Stimulated activated CD4-positive, alpha-beta T cell treated with anti-CD3 and anti-CD28 coated beads, Interleukin-4, amount 100 ng/mL, for 1 hour (primary cell): ENCODE data around the gene SPTSSB.

Experiments
- DNase-seq: peaks from one replicate; pipeline ENCODE4 v3.0.0-alpha.2; 2020

Gene SPTSSB

DNA sequence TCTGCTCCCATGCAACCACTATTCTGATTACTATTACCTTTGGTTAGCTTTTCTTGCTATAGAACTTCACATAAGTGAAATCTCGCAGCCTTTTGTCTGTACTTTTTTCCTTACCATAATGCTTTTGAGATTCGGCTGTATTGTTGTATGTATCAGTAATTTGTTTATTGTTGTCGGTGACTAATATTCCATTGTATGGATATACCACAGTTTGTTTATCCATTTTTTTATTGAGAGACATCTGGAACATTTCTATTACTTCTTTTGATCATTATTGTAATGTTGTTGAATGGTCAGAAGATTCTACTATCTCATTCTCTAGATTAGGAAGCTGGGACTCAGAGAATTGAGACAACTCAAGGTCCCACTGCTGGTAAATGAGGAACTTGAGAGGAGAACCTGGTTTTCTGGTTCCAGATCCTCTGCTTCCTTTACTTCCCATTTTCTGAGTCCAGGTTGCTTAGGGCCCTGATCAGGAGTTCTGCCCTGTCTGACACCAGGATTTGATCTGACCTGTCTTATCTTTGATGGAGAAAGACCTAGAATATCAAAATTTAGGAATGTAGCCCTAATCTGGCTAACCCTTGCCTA lies 18.2 kb upstream of the SPTSSB start:
- no peak for DNase-seq

DNA sequence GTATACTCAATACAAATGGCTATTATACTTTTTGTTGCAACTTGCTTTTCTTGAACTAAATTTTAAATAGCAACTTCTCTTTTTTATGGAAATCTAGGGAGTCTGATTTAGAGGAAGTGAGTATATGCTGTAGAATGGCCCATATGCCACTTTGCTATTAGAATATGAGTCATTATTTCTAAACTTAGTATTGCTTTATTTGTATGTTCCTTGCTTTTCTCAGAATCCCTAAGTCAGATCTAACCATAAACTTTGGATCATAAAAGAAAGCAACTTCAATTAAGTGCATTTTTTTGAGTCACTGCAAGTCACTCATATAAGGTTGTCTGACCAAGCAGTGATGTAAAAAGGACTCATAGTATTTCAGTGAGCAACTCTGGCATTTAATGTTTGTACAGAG lies 17.5 kb upstream of the SPTSSB start:
- no peak for DNase-seq

DNA sequence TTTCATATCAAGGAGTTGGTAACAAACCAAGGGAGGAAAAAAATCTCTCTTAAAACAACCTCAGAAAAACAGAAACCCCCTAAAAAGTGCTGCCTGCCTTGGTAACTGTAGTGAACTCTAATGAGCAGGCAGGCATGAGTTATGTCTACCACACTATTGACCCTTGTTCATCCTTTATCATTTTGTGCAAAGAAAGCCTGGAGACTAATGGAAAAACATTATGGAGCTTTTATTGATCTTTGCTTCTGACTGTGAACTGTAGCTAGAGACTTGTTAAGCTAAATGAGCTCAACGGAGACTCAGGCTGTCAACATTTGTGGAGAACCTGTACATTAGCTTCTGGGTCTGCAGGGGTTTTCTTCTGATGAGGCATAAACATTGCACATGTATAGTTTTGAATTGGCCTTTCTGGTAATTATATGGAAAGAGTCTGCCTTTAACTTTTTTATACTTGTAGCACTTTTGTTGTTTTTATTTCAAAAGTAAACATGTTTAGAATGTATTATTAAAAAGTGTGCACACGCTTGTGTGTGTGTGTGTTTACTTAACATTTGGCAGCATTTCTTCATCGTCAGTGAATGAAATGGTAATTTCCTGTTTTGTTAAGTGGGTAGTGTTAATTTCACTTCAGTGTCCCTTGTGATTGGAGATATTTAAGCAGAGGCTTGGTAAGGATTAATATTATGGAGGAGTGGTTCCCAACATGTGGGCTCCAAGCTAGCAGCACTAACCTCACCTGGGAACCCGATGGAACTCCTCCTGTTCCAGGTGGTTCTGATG lies 15.9 kb upstream of the SPTSSB start:
- DNase-seq: no peak

DNA sequence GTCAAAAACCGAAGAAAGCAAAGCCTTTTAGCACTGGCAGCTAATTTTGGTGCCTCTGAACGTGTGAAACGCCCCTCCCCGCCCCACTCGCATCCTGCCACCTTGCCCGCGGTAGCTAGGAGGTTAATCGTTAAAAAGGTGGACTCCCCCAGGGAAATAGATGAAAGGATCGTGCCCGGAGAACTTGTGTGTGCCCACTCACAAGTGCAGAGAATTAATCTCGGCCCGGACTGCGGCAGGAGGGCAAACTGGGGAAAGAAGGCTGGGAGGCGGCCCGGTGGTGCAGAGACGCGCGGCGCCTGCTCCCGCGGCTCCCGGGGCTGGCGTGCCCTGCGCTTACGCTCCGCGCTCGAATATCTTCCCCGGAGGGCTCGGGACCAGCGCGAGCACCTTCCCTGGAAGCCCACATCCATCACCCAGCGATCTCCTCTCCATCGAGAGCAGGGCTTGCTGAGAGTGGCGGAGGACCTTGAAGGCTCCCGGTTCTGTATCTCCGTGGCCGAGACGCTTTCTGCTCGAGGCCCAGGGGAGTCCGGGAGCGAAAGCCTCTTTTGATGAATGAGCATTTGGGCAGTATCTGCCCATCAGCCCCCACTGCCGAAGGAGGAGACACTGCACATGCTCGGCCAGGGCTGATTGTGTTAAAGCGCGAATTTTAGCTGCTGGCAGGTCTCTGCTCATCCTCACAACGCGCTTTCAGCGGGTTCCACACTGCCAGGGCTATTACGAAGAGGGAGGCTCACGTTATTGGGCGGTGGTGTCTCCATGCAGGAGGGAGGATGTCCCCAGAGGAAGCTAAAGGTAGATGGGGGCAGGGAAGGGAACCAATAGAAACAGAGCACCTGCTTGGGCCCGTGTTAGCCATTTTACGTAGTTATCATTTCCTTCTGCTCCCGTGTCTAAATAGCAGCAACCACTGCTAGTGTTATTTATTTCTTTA lies 1.3 kb upstream of the SPTSSB start:
- DNase-seq: peak; percentile 19

DNA sequence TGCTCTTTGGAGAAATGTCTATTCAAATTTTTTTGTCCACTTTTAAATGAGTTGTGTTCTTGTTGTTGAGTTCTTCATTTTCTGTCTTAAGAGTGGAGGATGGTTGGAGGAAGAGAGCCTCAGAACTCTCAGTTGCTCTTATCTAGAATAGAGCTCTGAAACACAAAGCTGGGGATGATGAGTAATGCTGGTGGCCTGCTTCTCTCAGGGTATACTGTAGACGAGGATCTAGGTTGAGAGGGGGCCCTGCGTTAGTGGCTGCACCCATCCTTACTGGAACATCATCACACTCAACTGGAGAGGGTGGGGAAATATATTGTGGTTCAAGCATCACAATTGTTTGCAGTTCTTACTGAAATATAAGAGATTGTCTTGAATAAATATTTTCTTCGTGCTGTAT lies 1.8 kb downstream of the SPTSSB start:
- no peak for DNase-seq

DNA sequence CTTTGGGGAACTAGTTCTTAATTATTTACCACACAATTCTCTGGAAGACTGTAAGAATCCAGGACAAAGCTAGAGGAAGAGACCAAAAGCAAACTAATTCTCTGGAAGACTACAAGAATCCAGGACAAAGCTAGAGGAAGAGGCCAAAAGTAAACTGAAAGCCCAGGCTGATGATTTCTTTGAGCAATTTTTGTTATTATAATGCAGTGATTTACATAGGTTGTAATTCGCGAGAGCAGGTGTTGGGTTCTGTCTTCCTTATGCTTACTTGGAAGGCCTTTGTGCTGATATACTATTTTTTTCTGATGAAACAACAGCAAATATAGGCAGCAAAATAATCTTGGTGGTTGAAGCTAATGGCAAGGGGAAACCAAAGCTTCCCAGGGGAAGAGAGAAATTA lies 5.2 kb downstream of the SPTSSB start:
- no peak for DNase-seq

DNA sequence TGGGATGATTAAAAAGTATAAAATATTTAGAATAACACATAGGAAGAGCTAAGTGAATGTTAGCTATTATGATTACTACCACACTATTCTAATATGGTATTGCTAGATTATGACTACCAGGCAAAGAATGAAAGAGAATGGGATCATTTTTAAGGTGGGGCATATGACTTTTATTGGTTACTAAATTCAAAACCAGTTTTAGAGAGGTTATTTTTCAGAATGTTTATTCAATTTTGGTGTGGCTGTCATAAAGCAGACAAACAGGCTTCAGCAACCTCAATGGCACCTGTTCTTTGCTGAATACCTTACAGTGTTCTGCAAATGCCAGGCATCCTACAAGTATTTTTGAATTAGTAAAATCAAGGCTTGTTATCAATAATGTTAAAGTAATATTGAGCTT lies 12.8 kb downstream of the SPTSSB start:
- no peak for DNase-seq

DNA sequence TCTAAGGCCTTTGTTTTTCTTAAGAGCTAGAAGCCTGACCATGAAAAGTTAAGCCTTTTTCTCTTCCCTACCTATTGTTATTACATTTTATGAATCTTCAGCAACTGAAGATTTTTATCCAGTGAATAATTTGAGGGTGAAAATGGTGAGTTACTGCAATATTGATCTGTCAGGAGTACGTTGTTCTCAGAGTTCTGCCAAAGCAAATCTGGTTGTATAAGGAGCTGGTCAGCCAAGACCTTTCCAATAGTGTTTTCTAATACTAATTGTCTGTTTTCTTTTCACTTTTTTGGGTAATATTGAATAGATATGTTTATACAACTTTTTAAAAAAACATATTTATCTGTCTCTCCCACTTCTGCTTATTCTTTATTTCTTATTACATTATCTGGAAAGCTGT lies 15.0 kb downstream of the SPTSSB start:
- no peak for DNase-seq

DNA sequence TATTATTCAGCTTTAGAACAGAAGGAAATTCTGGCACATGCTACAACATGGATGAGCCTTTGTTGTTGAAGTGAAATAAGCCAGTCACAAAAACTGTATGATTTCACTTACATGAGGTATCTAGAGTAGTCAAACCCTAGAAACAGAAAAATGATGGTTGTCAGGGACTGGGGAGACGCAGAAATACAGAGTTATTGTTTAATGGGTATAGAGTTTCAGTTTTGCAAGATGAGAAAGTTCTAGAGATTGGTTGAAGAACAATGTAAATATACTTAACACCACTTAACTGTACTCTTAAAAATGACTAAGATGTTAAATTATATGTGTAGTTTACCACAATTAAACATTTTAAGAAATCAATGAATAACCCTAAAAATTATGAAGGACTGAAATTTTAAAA lies 15.8 kb downstream of the SPTSSB start:
- no peak for DNase-seq

DNA sequence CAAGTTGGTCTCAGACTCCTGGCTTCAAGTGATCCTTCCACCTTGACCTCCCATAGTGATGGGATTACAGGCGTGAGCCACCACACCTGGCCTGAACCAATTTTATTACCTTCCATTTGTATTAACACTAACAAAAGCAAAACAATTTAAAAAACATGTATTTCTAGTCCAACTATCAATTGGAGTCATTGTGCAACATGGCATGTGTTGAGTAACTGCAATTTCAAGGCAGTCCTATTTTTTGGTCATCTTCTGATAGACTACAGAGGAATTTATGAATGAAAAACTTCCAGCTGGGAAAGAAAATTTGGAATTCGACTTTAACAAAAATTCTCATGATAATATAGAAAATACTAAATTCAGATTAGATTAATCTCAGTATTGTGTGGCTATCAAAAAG lies 16.8 kb downstream of the SPTSSB start:
- DNase-seq: no peak

DNA sequence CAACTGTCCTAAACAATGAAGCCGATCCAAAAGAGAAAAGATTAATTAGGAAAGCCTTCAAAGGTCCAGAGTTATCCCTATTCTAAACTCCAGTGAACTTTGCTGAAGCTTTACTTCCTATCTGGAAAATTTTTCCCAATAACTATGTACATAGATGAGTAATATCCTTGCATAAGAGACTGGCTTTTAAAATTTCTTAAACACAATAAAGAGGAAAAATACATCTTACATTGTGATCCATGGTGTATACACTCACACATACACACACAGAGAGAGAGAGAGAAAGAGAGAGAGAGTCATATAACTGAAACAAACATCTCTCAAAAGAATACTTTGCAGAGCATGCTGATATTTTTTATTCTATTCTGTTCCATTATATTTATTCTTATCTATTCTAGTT lies 20.0 kb downstream of the SPTSSB start:
- DNase-seq: no peak

DNA sequence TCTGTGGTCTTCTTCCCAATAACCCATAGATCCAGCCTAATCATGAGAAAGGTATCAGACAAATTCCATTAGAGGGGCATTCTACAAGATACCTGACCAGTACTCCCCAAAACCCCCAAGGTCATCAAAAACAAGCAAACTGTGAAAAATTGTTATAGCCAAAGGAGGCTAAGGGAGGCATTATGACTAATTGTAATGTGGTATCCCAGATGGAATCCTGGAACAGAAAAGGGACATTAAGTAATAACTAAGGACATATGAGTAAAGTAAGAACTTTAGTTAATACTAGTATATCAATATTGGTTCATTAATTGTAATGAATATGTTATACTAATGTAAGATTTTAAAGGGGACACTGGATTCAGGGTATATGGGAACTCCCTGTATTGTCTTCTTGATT lies 20.4 kb downstream of the SPTSSB start:
- no peak for DNase-seq

DNA sequence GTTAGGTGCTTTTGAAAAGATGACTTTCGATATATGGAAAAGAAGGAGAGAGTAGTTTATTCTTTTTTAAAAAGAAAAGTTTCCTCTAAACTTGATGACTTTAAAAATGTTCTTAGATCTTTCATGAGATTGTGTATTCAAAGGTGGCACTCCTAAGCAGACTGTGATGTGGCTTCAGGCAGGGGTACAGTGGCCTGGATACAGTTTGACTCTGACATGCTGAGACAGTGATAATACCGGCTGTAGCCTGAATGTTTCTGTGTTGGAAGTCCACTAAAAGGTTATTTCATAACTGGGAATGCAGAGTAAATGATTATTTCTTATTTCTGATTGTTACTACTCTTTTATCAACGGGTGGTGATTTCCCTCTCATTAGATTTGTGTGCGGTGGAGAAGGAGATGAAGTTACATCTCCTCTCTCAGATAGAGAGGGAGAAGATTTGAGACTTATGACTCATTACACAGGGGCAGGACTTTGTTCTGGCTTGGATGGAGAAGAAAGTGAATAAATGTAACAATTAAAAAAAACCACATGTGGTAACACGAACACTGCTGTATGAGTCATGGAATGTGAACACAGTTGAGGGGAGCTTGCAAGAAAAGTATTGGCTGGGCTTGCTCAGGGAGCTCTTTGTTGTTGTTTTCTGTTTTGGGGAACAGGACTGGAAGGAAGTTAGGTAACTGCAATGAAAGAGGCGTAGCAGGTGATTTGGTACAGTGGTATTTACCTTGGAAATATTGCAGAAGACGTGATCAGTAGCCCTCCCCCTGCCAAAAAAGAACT lies 21.6 kb downstream of the SPTSSB start:
- peak; percentile 2 for DNase-seq

DNA sequence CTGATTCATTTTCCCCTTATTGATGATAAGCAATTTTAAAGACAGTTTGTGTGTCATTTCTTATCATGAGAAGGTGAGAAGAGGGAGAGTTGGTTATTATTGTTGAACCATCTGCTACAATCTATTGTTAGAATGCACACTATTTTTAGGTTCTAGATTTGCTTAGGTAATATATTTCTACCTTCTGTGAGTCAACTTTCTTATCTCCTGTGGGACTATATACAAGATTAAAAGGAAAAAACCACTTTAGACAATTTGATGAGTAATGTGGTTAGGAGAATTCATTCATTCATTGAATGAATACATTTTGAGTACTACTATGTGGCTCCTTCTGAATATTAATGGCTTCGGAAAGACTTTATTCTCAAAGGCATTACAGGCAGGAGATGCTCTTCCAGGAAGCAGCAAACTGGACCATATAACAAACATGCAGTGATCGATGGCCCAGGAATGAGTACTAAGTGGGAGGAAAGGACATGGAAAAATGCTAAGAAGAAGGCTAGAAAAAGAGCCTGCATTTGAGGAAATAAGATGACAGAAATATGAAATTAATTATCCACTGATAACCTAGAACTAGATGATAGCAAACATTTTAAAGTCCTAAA lies 22.4 kb downstream of the SPTSSB start:
- no peak for DNase-seq

DNA sequence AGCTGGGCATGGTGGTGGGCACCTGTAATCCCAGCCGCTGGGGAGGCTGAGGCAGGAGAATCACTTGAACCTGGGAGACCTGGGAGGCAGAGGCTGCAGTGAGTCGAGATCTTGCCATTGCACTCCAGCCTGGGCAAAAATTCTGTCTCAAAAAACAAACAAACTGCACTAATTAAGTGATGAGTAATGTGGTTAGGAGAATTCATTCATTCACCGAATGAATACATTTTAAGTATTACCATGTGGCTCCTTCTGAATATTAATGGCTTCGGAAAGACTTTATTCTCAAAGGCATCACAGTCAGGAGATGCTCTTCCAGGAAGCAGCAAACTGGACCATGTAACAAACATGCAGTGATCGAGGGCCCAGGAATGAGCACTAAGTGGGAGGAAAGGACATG lies 23.6 kb downstream of the SPTSSB start:
- no peak for DNase-seq

DNA sequence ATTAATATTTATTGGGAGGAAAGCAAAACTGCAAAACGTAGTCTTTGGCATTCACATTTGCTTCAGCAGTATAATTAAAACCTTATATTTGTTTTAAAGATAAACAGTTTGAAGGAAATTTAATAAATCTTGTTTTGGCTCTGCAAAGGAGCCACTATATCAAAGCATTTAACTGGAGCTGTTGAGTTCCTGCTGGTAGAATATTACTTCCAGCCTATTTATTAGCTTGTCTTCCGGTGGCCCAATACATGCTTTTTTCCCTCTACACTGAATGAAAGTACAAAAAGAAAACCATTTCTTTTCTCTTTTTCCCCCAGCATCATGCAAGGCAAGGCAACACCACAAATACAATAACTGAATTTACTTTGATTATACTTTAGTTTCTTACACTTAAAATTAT lies 26.3 kb downstream of the SPTSSB start:
- no peak for DNase-seq

DNA sequence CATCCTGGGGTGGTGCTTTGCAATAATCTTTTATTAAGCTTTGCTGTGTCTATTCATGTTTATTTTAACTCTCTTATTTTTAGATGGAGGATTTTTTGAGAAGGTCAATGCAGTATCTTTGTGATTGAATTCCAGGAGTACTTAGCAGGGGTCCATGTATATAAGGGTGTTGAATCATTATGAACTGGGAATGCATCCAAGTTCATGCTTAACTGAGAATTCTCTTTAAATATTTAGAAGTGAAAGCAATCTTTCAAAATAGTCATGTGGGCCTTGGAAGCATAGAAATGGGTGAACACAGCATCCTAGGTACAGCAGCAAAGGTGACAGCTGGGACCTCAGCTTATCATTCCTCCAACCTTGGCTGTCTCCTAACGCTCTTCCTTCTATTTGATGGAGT lies 27.3 kb downstream of the SPTSSB start:
- no peak for DNase-seq

DNA sequence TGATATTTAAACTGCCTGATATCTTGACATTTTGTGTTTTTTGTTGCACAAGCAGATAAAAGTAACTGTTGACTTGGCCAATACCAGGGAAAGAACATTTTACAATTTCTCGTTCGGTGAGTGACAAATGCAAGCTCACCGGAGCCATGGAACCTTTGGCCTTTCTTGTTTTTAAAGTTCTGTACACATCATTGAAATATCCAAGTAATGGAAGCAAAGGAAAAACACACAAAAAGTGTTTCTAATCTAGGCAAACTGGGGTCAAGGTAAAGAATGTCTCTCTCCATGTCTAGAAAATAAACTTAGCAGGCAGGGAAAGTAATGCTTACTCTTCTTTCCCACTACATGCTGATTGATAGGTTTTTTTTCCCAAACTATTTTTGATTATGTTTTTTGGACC lies 27.8 kb downstream of the SPTSSB start:
- DNase-seq: no peak

DNA sequence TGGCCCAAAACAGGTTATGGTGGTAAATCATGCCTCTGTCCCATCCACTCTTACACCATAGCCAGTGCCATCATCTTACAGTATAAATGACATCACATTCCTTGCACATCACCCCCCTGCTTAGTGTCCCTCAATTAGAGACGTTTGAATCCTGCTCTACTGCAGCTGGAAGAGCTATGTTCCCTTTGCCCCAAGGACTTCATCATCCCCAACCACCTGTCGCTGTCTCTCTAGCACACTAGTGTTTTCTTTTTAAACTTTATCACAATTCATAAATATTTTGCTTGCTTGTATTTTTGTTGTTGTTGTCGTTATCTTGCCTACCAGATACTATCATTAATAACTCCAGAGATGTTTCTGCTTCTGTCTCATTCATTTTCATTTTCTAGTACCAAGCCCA lies 28.7 kb downstream of the SPTSSB start:
- DNase-seq: no peak

DNA sequence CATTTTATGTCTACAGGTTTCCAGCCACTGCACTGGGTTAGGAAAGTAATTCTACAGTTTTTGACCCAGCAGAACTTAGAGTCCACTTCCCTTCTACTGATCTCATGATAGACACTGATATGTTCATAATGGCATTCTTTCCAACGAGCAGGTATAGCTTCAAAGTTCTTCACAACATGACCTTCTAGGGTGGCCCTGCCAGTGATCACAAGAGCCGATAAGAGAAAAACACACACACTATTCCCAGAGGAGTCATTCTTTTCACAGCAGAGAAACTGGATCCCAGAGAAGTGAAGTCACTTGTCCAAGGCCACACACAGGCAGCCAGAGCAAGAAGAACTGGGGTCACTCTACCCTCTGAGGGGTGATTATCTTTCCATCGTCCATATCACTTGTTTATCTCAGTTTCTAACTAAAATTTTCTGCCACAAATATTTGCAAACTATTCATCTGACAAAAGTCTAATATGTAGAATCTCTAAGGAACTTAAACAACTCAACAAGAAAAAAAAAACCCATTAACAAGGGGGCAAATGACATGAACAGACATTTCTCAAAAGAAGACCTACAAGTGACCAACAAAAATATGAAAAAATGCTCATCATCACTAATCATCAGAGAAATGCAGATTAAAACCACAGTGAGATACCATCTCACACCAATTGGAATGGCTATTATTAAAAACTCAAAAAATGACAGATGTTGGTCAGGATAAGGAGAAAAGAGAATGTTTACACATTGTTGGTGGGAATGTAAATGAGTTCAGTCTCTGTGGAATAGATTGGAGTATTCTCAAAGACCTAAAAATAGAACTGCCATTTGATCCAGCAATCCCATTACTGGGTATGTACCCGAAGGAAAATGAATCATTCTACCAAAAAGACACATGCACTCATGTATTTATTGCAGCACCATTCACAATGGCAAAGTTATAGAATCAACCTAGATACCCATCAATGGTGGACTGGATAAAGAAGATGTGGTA lies 31.5 kb downstream of the SPTSSB start:
- no peak for DNase-seq

DNA sequence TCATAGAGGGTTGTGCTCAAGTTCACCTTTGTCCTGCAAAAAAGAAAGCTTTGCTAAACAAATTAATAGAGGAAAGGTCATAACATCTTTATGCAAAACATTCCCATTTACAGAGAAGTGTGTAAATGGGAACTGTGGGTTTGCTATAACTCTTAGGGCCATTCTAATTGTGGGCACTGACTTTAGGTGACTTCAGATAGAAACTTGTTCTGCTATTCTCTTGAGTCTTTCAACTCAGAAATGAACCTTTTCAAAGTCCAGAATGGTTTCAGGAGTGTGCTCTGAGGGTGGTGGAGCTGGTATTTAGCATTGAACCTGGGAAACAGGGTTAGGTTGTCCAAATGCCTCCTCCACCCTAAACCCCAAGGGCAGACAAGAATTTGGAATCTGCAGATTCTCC lies 34.0 kb downstream of the SPTSSB start:
- DNase-seq: no peak
